RPMI7951 (cell line): ENCODE data around the gene SLC25A12. TPM values are rescaled to one million over a fixed set of nuclear protein-coding genes. Genes with fewer than 3 reads are reported as not detected.
"Not testable (repeated sequence)": the region's sequence is repeated elsewhere in the genome, so short reads cannot be mapped to it uniquely, and the experiment has no call there.

Experiments used
- DNase-seq: peaks from one replicate; pipeline ENCODE4 v3.0.0-alpha.2; 2012; ENCODE audit warnings: low read depth
- total RNA-seq: library from RNA; depleted of rRNA; stranded (reverse); fragments of >200 nt; shearing (Covaris generic); gene quantifications from 2 replicates; pipeline ENCODE4 v1.2.3, GENCODE V29; 2014; rRNA removed

Gene SLC25A12, protein sequence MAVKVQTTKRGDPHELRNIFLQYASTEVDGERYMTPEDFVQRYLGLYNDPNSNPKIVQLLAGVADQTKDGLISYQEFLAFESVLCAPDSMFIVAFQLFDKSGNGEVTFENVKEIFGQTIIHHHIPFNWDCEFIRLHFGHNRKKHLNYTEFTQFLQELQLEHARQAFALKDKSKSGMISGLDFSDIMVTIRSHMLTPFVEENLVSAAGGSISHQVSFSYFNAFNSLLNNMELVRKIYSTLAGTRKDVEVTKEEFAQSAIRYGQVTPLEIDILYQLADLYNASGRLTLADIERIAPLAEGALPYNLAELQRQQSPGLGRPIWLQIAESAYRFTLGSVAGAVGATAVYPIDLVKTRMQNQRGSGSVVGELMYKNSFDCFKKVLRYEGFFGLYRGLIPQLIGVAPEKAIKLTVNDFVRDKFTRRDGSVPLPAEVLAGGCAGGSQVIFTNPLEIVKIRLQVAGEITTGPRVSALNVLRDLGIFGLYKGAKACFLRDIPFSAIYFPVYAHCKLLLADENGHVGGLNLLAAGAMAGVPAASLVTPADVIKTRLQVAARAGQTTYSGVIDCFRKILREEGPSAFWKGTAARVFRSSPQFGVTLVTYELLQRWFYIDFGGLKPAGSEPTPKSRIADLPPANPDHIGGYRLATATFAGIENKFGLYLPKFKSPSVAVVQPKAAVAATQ
- total RNA-seq: 35.7 and 39.9 TPM in 2 replicates

DNA sequence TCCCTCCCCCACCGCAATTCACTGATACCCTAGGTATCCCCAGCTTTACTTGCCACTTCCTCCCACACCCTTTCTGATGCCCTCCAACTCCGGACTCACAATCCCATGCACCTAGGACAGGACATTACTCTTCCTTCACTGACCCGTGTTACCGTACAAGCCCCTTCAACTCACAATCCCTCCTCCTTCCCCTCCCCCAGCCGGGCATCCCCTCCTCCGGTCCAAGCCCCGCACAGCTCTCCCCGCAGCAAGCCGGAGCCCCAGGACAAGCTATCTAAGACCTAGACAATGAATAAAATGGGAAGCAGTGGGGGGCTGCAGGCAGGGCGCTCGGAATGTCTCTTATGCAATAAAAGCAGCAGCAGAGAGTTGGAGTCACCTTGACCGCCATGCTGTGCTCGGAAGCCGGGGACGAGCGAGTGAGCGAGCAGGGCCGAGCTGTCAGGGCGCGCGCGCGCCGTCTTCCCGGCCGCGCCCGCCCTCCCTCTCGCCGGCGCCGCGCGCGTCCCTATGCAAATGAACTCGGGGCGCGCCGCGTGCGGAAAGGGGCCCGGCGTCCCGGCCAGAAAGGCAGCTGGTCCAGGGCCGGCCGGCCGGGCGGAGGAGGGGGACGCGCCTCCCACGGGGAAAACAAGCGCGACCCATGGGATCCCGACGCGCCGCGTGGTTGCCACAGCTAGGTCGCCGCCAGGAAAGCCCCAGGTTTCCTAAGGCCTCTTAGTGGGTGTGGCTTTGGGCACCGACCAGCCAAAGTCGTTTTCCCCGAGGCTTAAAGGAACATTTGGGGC, at the start of gene SLC25A12:
Gene SLC25A12, minus strand, starts transcription at position 421 of the 788 bp plus-strand sequence. Its CDS starts 30 bp downstream, at position 391.
- DNase-seq: peak; percentile 86

DNA sequence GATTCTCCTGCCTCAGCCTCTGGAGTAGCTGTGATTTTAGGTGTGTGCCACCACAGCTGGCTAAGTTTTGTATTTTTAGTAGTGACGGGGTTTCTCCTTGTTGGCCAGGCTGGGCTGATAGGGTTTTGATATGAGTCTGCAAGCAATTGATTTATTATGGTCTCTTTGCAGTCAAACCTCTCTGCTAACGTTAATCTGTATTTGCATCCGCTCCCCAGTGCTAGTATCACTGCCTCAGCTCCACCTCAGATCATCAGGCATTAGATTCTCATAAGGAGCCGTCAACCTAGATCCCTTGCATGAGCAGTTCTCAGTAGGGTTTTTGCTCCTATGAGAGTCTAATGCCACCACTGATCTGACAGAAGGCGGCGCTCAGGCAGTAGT, 47.3 kb upstream of the SLC25A12 start:
- no peak for DNase-seq

DNA sequence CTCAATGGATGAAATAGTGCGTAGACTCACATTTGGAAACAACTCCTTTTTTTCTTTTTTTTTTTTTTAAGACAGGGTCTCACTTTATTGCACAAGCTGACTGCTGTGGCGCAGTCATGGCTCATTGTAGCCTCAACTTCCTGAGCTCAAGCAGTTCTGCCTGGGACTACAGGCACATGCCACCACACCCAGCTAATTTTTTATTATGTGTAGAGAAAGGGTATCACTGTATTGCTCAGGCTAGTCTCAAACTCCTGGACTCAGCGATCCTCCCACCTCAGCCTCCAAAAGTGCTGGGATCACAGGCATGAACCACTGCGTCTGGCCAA, 45.7 kb upstream of the SLC25A12 start:
- no peak for DNase-seq

DNA sequence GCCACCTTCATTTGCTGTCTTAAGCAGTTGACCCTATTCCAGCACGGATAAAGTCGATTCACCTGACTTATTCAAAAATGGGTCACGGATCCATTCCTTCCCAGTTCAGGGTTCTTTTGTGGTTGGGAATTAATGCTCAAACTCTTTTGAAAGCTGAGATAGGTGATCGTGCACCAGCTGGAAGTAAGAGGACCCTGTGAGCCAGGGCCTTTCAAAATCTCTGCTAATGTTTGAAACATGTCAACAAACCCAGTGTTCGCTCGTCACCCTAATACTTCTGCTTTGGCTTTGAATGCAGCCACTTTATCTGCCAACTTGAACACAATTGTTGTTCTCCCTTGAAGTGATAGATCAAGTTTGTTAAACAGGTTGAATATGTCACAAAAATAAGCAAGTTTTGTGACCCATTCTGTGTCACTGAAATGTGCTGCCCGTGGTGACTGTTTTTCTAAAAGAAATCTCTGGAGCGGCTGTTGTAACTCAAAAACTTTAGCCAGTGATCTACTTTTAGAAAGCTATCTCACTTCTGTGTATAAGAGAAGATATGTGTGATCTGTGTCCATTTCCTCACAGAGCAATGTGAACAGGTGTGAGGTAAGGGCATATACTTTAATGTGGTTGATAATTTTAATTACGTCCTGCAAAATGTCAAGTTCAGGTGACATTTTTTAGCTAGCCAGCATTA, 45.2 kb upstream of the SLC25A12 start:
- no peak for DNase-seq

DNA sequence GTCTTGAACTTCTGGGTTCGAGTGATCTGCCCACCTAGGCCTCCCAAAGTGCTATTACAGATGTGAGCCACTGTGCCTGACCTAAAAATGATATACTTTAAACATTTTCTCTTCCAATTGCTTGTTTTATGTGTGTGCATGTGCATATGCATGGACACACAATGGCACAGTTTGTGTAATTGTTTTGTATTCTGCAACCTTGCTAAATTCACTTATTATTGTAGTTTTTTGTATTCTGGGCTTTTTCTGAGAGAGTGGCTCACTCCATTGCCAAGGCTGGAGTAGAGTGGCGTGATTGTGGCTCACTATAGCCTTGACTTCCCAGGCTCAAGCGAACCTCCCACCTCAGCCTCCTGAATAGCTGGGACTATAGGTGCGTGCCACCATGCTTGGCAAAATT, 36.3 kb upstream of the SLC25A12 start:
- DNase-seq: no peak

DNA sequence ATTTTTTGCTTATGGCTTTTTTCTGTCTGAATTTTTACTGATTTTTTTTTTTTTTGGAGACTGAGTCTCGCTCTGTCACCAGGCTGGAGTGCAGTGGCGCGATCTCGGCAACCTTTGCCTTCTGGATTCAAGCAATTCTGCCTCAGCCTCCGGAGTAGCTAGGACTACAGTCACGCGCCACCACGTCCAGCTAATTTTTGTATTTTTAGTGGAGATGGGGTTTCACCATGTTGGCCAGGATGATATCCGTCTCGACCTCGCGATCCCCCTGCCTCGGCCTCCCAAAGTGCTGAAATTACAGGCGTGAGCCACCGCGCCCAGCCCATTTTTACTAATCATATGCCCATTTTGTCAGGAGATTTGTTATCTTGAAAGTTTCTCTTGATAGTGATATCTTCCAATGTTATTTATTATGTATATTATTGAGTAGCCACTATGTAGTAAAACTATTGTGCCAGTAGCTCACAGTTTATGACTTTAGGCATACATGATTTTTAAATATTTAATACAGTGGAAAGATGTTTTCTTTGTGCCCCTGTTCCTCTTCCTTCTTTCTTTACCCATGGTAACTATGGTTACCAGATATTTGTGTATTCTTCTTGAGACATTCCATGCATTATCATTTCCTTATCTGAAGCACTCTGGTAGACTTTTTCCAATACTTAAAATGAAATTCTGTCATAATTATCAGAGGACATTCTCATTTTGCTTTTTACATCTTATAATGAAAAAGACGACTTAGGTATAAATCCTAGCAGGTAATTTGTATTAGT, 30.3 kb upstream of the SLC25A12 start:
- no peak for DNase-seq

DNA sequence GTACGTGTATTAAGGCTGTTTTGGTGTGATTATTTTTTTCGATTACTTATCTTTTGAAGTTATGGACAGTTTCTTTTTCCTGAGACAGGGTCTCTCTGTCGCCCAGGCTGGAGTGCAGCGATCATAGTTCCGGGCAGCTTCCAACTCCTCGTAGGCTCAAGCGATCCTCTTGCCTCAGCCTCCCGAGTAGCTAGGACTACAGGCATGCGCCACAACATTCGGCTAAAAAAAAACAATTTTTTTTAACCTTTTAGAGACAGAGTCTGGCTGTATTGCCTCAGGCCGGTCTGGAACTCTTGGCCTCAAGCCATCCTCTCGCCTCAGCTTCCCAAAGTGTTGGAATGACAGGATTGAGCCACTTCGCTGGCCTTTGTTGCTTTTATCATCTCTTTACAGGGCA, 29.2 kb upstream of the SLC25A12 start:
- DNase-seq: peak; percentile 56

DNA sequence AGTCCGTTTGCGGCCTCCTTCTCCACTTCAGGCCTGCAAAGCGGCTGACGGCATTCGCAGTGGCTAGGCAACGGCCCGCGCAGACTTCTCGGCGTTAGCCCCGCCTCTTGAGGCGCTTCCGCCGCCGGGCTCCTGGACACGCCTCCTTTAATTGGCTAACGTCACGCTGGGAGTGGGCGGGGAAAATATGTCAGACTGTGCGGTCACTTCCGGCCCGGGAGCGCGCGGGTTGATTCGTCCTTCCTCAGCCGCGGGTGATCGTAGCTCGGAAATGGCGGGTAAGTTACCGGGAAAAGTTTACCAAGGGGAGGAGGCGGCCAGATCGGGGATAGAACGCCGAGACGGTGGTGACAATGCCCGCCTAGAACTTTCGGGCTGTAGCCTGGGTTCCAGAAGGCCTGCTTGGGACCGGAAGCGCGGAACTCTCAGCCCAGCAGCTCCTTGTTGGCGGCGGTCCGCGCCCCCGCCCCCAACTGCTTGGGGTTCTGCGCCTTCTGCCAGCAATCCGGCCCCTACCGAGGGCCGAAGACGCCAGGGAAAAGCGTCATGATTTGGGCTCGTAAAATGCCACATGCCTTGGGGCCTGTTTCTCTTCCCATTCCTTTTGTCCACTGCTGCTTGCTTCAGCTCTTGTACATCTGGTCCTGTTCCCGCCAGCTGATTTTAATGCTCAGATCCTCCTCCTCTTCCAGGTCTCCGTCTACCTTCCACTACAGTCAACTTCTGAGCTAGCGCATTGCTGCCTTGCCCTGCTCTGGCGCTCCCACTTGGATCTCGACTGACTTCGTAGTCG, 28.4 kb upstream of the SLC25A12 start, which contains the start of gene HAT1:
Gene HAT1, plus strand, starts transcription at position 232 of the 793 bp plus-strand sequence. Its CDS starts 40 bp downstream, at position 272.
- peak; percentile 97 for DNase-seq

DNA sequence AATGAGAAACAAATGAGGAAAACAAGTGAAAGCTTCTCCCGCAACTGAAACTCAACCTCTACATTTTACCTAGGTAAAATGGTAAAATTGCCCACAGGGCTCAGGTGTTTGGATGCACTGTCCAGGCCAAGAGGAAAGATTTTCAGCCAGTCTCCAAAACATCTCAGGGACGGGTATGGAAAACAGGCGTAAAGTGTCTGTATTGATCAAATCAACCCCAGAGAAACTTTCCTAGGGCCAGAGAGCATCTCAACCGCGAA, 27.9 kb upstream of the SLC25A12 start:
- no peak for DNase-seq

DNA sequence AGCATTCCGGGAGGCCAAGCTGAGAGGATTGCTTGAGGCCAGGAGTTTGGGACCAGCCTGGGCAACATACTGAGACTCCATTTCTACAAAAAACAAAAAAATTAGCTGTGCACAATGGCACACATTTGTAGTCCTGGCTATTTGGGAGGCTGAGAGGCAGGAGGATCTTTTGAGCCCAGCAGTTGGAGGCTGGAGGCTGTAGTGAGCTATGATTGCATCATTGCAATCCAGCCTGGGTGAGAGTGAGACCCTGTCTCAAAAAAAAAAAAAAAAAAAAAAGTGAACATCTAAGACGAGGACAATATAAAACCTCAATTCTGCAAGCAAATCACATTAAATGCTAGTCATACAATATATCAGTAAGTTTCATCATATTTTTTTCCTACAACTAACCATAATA, 25.4 kb upstream of the SLC25A12 start:
- DNase-seq: no peak

DNA sequence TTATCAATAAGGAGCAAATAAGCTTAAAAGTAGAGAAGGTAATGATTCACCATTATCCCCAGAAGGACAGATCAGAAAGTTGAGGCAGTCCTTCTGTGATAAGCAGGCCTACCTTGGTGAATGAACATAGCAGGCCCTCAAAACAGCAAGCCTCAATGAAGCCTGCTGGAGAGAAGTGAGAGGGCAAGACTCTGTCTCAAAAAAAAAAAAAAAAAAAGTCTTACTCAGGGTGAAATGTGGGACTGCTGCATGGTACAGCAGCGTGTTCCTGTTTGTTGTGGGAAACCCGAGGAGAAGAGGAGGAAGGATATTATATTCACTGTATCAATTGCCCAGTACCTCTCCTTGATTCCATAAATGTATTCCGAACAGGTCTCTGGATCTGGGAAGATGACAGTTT, 19.5 kb upstream of the SLC25A12 start:
- no peak for DNase-seq

DNA sequence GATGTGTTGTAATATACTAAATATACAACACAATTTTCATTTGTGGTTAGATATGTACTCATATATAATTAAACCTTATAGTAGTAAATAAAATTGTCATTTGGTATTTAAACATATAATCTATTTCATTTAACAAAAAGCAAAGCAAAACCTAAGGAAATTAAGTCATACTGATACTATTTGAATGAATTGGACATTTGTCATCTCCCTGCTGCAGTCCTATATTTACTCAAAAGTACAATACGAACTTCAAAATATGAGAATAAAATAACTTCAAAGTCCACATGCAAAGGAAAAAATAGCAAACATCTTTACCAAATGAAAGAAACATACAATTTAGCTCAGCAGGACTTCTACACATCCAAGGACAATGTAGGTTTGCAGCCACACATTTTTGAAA, 16.4 kb upstream of the SLC25A12 start:
- DNase-seq: no peak

DNA sequence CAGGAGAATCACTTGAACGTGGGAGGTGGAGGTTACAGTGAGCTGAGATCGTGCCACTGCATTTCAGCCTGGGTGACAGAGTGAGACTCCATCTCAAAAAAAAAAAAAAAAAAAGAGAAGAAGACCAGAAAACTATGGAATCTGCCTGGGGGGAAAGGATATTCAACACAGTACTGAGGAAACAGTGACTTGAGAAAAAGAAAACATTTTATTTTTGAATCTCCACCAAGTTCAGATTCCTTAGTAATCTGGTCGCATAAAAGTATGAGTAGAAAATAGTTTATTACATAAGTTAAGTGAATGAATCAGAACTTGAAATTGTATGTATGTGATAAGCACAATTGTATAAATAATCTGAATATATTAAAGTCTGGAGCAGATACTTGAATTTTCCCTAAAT, 15.2 kb upstream of the SLC25A12 start:
- no peak for DNase-seq

DNA sequence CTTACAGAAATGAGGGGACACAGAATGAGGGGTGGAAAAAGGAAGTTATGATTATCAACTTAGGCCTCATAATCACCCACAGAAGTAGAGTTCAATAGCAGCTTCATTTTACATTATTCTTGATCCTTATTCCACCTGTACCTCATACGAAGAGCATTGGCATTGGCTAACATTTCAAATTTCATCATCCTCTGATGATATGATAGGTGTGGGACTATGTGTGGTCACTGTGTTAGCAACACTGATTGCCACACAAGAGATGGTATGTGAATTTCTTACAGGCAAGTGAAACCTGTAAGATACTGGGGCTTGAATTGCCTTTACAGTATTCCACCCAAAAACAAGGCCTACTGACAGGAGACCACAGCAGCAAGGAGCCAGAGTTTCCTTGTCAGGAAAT, 14.2 kb upstream of the SLC25A12 start:
- DNase-seq: no peak

DNA sequence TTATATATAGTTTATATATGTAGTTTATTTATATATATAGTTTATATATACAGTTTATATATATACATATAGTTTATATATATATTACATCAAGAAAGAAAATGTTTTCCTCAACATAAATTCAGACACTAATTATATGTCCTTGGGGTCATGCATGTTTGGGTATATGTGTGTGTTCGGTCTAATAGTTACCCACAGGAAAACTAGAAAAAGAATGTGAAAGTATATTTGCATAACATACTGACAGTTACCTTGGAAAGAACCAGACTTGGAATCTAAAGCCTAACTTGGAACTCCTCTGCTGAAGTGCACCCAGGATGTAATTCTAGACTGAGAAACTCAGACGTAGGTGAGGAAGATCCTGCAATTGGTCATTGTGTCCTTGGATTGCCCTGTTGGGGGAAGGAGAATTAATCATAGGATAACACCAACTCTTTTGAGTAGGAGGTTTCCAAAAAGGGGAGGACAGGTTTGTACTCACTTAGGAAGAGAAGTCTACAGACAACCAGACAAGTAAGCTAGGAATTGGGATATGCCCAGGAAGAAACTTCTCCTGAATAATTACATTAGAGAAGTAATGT, 8.9 kb upstream of the SLC25A12 start:
- DNase-seq: no peak

DNA sequence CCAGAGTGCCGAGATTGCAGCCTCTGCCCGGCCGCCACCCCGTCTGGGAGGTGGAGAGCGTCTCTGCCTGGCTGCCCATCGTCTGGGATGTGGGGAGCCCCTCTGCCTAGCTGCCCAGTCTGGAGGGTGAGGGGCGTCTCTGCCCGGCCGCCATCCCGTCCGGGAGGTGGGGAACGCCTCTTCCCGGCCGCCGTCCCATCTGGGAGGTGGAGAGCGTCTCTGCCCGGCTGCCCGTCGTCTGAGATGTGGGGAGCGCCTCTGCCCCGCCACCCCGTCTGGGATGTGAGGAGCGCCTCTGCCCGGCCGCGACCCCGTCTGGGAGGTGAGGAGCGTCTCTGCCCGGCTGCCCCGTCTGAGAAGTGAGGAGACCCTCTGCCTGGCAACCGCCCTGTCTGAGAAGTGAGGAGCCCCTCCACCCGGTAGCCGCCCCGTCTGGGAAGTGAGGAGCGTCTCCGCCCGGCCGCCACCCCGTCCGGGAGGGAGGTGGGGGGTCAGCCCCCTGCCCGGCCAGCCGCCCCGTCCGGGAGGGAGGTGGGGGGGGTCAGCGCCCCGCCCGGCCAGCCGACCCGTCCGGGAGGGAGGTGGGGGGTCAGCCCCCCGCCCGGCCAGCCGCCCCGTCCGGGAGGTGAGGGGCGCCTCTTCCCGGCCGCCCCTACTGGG, 5.7 kb upstream of the SLC25A12 start:
- not testable (repeated sequence) for DNase-seq

DNA sequence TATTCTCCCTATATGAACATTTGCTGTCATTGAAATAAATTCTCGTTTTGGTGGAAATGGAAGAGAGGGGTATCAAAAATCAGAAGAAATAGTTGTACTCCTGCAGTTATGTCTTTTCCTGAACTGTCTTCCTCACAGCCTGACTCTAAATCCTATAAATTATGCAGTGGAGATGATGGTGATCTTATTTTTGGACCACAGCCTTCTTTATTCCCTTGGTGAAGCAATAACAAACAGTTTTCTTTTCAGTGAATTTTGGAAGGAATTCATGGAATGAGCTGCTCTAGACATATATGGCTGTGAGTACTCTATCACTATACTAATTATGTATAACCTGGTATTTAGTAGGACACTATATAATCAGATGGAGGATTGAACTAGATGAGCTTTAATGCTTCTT, 1.7 kb upstream of the SLC25A12 start:
- no peak for DNase-seq

DNA sequence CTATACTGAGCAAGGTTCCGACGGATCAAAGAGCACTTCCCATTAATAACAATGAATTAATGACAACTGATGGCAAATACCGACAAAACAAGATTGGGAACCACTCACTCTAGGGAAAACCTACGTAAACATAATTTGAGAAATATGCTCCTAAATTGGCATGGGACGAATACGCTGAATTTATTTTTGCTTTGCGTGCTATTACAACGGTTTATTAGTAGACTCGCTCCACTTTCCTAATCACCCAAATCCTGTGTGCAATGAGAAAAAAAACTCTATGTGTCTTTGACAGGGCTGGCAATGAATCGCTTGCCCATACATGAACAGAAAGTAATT, 536 bp upstream of the SLC25A12 start:
- peak; percentile 7 for DNase-seq

DNA sequence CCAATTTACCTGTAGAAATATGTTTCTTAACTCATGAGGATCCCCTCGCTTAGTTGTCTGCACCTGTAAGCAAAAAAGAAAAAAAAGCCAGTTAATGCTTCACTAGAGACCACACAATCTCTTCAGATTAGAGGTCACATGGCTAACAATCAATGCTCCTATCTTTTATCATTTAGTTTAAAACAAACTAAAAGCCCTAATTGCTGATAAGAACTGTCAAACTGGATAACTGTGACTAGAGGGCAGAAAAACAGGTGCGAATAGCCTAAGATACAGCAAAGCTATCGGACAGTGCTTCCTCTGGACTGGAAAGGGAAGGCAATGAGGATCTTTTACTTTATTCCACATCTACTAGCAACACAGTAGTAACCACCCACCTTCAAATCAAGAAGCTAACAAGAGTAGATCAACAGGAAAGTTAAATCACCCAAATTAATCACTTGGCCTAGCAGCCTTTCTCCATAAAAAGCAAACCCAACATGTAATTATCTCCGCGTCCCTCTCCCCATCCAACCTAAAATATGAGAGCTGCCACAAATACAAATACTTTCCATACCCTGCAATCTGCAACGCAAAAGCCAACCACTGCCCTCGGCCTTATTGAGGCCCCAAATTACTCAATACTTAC, 734 bp downstream of the SLC25A12 start:
- no peak for DNase-seq
